Hippocampal formation (tissue), 2 donors: ENCODE data around the gene HJV.
A peak's percentile ranks its signal among the peaks of the same experiment; 100 is the strongest.
"Not testable (repeated sequence)": the region's sequence is repeated elsewhere in the genome, so short reads cannot be mapped to it uniquely, and the experiment has no call there.

Experiments
- DNase-seq, 2 donors: peaks; one replicate each; lab custom pipeline; 2025; lab: John Stamatoyannopoulos, UW

HJV gene, protein sequence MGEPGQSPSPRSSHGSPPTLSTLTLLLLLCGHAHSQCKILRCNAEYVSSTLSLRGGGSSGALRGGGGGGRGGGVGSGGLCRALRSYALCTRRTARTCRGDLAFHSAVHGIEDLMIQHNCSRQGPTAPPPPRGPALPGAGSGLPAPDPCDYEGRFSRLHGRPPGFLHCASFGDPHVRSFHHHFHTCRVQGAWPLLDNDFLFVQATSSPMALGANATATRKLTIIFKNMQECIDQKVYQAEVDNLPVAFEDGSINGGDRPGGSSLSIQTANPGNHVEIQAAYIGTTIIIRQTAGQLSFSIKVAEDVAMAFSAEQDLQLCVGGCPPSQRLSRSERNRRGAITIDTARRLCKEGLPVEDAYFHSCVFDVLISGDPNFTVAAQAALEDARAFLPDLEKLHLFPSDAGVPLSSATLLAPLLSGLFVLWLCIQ

DNA sequence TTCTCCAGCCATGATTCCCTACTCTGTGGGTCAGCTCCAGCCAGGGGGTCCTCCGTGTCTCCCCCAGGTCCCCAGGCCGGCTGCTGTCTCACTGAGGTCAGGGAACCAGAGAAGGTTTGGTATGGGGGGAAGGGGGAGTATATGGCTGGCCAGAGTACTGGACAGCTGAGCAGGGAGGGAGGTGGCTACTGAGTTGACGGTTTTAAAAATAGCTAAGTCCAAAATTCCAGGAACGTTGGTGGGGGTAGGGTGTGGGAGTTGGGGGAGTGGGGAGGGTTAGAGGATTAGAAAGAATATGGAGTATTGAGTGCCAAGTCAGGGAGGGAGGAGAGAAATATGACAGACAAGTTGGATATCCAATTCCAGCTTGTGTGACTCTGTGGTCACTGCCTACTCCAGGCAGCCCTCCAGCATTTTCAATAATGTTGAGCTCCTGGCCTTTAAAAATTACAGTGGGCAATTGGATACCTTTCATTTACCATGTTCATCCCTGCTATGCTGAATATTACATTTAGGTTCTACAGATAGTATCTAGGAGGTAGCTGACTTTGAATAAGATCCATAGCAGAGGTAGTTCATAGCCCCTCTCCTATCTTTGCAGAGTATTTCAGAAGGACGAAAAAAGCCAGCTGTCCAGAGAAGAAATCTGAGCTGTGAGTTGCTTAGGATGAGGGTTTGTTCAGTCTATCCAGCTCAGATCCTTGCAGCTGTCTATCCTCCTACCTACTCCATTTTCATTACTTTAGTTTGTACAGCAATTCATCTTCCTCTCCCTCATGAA, at the start of gene HJV:
HJV (minus strand) TSS at position 114 of the 781 bp plus-strand sequence. CDS start 1,504 bp downstream, outside the sequence.
- no peak for DNase-seq

DNA sequence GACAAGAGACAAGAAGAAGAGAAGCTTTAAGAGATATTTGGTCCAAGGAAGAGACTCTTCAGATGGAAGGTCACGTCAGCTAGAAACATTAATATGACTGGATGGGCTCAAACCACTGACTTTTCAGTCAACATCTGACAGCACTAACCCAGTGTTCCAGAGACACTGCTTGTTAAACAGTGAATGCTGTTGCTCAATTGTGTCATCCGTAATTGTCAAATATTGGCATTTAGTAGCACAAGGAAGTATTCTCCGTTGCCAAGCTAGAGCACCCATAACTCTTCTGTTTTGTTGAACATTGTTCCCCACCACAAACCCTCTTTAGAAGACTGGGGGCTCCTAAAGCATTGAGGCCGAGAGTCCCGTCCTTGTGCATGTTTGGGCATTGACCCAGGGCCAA, 37.6 kb upstream of the HJV start:
- DNase-seq, result not testable (repeated sequence)

DNA sequence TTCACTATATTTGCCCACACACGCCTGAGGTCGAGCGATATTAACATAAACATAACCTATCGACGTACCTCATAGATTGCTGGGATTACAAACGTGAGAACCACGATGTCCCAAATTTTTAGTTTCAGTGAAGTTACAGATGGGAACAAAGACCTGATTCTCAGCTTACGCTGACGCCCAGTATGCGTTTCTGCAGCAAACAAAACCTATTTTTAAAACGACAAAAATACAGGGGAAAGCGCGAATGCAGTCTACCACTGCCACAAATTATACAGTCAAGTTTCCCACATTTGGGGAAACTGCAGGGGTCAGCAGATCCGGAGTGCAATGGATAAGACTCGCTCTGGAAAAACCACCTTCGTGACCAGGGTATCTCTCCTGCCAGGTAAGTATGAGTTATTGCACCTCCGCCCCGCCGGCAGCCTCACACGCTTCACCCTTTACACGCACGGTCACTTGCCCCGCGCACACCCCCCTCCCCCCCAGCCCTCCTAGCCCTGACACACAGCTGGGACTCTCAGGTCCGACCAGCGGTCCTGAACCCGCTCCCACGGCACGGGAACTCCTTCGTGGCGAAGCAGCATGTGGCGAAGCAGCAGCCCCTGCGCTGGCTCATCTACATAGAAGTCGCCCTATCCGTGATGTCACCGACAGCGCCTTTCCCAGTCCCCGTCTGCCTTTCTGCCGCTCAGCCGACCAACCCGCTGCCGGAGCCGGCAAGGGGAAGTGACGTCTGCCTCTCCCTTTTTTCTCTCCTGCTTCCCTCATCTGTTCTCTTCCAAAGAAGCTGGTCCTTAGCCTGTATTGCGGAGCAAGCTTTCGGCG, 30.5 kb upstream of the HJV start:
- DNase-seq, result peak; percentile 54 to 80

DNA sequence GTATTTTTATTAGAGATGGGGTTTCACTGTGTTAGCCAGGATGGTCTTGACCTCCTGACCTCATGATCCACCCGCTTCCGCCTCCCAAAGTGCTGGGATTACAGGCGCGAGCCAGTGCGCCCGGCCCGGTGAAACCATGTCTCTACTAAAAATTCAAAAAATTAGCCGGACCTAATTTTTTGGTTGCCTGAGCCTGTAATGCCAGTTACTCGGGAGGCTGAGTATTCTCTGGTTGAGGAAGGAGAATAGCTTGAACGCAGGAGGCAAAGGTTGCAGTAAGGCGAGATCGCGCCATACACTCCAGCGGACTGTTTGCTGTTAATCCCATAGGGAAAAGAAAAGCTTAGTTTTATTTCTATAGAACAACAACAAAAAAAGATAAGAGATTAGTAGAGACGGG, 29.9 kb upstream of the HJV start:
- DNase-seq, result no peak

DNA sequence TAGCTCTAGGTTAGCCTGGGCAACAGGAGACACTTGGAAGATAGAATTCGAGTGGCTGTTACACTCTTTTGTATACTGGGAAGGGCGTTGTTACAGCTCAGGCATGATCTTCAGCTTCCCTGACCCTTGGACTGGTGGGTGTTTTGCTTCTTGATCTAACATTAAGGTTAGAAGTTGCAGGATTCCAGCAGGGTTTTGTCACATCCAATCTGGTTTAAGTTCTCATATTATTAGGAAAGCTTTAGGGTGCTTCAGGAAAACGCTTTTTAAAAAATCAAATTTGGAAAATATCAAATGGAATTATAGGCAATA, 29.1 kb upstream of the HJV start:
- DNase-seq, result not testable (repeated sequence)

DNA sequence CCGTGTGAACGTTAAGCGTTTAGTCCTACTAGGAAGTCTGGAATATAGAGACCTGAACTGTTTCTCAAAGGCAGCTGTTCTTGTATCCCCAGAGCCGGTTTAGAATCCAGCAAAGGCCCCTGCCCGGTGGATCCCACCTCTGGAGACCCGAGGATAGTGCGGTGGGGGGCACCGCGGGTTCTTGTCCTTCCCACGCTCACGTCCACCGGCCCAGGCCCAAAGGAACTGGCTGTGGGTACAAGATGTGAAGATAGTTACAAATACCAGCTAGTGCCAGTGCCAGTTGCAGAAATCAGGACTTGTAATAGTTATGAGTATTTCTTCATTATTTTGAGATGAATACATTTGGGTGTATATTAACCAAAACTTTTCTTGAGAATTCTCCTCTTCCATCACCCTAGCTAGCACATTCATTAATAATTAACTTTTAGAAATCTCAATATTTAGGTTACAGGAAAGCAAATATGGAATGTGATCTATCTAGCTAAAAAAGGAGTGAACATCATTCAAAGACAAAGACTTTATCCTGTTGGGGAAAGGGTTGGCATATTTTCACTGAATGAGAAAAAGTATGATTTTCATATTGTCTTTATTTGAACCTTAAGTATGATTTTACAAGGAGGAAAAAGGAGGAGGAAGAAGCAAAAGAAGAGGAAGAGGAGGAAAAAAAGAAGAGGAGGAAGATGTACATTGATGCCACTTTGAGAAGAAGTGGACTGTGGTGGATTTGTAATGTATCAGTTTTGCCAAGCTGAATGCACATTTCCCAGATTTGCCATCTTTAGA, 28.5 kb upstream of the HJV start:
- DNase-seq, result not testable (repeated sequence)

DNA sequence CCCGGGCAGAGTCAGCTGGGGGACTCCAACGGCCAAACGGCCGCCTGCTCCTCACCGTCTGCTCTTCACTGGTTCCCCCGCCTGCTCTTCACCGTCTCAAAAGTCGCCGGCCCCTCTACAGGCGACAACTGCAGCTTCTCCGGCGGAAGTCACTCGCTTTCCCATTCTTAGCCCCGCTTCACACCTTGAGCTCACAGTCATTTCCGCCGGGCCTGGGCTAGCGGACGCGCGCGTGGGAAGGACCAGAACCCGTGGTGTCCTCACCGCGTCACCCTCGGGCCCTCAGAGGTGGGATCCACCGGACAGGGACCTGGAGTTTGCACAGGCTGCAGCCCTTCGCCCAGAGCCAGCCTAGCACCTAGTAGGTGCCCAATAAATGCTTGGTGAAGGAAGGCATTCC, 27.9 kb upstream of the HJV start:
- no peak for DNase-seq

DNA sequence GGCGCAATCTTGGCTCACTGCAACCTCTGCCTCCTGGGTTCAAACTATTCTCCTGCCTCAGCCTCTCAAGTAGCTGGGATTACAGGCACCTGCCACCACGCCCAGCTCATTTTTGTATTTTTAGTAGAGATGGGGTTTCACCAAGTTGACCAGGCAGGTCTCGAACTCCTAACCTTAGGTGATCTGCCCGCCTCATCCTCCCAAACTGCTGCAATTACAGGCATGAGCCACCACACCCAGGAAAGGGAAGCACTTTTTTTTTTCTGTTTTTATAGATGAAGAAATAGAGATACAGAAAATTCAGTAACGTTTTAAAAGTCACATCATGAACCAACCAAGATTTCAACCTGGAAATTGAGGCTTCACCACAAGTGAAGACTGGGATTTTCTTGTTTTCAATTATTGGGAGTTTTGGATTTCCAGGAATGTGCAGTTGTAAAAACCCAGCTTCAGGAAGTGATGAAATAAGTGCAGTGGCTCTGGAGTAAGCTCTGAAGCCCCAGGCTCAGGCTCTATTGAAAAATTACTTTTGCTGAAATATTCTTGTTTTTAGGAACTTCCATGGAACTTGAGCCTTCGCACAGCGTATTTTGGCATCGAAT, 27.1 kb upstream of the HJV start:
- not testable (repeated sequence) for DNase-seq

DNA sequence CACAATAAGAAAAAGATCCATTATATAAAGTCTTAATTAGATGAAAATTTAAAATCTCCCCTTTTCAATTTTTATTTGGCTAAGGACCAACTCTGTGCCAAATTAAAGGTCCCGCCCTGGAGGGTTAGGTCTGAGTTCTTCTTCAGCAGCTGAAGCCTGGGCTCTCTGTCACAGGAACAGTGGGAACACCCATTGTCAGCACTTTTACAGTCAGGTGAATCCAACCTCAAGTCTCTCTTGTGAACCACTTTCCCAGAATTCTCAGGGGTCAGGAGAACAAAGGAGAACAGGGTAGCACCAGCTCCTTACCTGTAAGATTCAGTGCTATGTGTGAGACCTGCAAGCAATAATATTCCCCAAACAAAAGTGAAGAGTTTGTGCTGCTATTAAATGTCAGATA, 25.1 kb upstream of the HJV start:
- DNase-seq, result no peak

DNA sequence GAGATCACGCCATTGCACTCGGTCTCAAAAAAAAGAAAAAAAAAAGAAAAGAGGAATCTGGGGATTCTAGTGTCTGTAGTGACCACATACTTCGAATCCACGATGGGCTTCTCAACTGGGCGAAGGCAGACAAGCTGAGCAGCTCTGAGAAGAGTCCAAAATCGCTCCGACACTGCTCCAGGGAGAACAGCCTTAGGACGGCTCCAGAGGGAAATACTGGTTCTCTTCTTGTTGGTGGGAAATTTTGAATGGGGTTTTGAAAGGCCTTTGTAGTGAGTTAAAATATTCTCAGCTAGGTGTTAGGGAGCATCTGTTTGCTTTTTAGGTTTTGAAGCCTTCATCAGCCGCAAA, 18.3 kb upstream of the HJV start:
- peak in 1 of 2 donors; percentile 2 for DNase-seq

DNA sequence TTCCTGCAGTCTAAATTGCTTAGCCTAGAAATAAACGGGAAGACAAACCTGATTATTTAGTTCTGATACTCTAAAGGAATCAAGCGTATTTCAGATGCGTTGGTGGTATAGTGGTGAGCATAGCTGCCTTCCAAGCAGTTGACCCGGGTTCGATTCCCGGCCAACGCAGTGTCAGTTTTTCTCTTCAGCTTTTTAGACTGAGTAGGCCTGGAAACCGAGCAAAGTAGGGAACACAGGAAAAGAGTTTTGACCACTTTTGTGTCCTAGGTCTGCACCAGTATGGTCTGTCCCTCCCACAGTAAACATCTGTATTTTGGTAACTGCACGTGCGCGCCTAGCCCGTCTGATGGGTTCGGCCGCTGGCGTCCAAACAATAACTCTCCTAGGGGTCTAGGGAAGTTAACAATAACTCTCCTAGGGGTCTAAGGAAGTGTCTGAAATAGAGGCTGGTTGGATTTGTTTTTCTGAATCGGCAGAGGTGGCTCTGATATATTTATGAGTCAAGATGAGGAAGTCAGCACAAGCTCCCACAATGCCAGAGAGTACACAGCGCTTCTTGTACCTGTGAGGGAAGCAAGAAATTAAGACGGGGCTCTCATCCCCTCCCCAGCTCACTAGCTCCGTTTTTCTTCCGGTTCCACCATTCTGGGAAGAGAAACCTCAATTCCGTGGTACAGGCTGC, 15.6 kb upstream of the HJV start:
- DNase-seq, result peak; percentile 70 to 86

DNA sequence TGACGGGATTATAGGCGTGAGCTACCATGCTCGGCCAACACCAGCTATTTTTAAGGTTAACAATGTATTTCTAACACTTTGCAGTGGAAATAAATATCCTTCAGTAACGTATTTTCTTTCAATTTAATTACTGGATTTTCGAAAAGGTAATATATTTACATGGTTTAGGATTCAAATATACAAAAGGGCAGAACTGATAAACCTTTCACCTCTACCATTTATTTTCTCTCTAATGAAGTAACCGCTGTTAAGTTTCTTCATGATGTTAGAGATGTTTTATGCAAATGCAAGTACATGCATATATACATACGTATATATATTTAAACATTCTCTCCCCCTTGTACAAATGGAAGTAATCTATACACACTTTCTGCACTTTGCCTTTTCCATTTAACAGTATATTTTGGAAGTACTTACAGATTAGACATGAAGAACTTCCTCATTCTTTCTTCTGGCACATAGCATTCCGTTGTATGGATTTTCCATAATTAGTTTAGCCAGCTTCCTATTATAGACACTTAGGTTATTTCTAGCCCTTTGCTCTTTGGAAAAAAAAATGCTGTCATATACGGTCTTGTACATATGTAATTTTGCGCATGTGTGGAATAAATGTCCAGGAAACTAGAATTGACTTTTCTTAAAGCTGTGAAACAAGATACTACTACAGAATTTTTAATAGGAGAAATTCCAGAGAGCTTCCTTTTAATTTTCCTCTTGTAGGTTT, 14.9 kb upstream of the HJV start:
- DNase-seq, result no peak

DNA sequence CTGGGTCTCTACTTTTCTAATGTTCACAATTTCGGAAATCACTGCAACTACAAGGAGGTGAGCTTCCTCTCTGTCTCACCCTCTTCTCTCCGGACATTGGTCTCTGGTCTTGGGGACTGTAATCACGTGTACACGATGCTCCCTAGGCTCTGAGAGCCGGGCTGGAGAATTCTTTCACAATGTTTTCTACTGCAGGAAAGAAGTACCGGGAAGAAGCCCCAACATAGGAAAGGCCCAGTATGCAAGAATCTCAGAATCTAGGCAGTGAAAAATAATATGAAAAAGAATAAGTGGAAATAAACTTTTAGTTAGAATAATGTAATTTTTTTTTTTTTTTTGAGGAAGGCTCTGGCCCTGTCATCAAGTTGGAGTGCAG, 13.5 kb upstream of the HJV start:
- DNase-seq, result no peak

DNA sequence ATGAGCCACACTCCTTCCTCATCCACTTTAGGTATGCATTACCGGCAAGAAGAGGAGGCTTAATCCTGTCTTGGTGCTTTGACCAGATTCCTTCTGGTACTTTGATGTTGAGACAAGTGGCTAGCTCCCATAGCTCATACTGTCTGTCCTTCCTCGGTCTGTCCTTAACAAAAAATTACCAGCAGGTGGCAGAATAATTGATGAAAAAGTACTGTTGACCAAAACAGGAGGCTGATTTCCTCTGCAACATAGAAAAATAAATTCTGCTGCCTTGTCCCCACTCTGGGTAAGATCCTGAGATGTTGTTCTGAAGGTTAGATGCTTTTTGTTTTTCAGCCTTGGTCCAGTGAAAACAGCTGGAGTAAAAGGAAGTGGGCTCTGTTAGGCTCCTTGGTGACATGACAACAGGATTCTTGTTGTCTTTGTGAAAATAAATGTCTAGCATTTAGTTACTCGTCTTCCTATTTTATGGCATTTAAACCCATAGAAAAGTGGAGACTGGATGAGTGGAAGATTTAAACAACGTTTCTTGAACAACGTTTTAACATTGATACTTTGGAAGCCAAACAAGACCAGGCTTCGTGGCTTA, 11.2 kb upstream of the HJV start:
- DNase-seq, result peak in 1 of 2 donors; percentile 71

DNA sequence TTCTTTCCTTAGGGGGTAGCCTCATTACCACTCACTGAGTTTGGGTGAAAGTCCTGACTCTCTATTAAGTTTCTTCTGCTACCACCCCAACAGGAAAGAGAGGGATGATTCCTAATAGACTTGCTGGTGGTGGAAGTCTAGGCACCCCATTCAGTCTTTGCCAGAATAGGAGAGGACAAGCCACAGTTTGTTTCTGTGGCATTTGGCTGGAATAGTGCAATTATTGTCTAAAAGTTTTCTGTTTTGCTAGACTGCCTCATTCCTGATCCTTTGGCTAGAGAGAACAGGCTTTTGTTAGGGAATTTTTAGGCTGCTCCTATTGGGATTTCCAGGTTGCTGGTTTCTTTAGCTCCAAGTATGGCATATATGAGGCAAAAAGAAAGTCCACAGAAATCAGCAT, 9.9 kb upstream of the HJV start:
- peak in 1 of 2 donors; percentile 57 for DNase-seq

DNA sequence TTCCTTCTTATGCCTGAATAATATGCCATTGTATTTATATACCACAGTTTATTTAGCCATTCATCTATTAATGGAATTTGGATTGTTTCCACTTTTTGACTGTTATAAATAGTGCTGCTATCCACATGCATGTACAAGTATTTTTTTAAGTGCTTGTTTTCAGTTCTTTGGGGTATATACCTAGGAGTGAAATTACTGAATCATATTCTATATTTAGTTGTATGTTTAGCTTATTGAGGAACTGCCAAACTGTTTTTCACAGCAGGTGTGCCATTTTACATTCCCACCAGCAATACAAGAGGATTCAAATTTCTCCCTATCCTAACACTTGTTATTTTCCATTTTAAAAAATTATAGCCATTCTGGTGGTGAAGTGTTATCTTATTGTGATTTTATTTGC, 7.6 kb upstream of the HJV start:
- no peak for DNase-seq

DNA sequence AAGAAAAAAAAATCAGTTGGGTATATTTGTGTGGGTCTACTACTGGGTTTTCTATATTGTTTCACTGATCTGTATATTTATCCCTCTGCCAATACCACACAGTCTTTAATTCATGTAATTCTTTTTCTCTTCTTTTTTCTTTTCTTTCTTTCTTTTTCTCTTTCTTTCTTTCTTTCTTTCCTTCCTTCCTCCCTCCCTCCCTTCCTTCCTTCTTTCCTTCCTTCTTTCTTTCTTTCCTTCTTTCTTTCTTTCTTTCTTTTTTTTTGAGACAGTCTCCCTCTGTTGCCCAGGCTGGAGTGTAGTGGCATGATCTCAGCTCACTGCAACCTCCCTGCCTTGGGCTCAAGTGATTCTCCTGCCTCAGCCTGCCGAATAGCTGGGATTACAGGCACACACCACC, 5.1 kb upstream of the HJV start:
- DNase-seq, result not testable (repeated sequence)

DNA sequence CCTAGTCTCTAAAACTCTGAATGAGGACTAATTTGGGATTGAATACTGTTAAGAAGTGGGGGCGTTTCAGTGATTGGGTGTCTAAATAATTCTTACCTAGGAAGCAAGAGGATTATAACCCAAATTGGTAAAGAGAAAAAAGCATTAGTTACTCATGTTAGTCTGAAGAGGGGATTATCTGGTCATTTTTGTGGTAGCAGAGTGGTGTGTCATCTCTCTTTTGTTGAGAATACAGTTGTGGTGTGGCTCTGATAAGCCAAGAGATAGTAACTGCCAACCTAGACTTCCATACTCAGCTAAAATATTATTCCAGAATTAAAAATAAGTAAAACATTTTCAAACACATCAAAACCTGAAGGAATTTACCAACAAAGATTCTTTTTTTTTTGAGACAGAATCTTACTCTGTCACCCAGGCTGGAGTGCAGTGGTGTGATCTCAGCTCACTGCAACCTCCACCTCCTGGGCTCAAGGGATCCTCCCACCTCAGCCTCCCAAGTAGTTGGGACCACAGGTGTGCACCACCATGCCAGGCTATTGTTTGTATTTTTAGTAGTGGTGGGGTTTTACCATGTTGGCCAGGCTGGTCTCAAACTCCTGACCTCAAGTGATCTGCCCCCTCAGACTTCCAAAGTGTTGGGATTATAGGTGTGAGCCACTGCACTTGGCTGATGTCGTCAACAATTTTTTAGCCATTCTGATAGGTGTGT, 4.4 kb upstream of the HJV start:
- DNase-seq, result not testable (repeated sequence)
